ENCODE data around the gene CD3D.

Gene CD3D

GRCh38 chr11:118343981-118344515, 1.5 kb upstream of the CD3D start, which contains the start of gene CD3G:
Gene CD3G, plus strand, starts transcription at chr11:118344344. Its CDS starts 80 bp downstream, at chr11:118344424.
- no peak for DNase-seq (ENCODE audit: extremely low read depth, insufficient read length)
- H3K4me3 ChIP-seq (replicated peaks; ENCODE audit: low read depth, low read length), result no peak within 1 kb of the TSS
- no peaks in the 10 kb centered on the region; the same call in 1 of the 2 replicates for H3K27me3 ChIP-seq (replicated peaks; ENCODE audit: control insufficient read depth, insufficient read depth, low read length)
- no peaks in the 10 kb centered on the region for H3K36me3 ChIP-seq (ENCODE audit: control insufficient read depth, insufficient read depth, low read length)
- no peak for TF ChIP-seq CTCF (IDR thresholded peaks at IDR 0.05; ENCODE audit: insufficient read depth, low read length, poor library complexity, severe bottlenecking)

GRCh38 chr11:118343248-118343647, 743 bp upstream of the CD3D start:
- no peak overlapping the region for H3K4me3 ChIP-seq (replicated peaks; ENCODE audit: low read depth, low read length)
- no peaks in the 10 kb centered on the region; the same call in 1 of the 2 replicates for H3K27me3 ChIP-seq (replicated peaks; ENCODE audit: control insufficient read depth, insufficient read depth, low read length)
- DNase-seq (ENCODE audit: extremely low read depth, insufficient read length), result no peak
- no peaks in the 10 kb centered on the region for H3K36me3 ChIP-seq (ENCODE audit: control insufficient read depth, insufficient read depth, low read length)
- TF ChIP-seq CTCF (IDR thresholded peaks at IDR 0.05; ENCODE audit: insufficient read depth, low read length, poor library complexity, severe bottlenecking), result no peak

DNA sequence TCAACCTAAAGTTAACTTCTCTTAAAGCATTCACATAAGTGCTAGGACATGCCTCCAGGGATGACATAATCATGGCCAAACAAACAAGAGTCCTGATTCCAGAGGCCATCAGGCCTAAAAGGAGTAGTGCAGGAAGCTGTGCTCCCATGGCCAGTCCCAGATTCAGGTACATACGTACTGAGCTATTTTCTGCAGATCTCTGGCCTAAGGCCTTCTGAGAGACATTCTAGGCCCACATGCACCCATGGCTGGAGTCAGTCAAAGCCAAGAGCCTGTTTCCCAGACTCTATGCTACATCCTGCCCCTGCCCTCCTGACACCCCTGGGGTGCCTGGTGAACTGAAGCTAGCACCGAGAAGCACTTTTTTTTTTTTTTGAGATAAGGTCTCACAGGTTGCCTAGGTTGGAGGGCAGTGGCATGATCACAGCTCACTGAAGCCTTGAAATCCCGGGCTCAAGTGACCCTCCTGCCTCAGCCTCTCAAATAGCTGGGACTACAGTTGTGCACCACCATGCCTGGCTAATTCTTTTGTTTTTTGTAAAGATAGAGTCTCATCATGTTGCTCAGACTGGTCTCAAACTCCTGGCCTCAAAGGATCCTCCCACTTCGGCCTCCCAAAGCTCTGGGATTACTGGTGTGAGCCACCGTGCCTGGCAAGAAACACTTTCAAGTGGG, 553 bp downstream of the CD3D start:
- no peaks in the 10 kb centered on the region; the same call in 1 of the 2 replicates for H3K27me3 ChIP-seq (replicated peaks; ENCODE audit: control insufficient read depth, insufficient read depth, low read length)
- H3K36me3 ChIP-seq (ENCODE audit: control insufficient read depth, insufficient read depth, low read length), result no peaks in the 10 kb centered on the region
- no peak for DNase-seq (ENCODE audit: extremely low read depth, insufficient read length)
- no peak for TF ChIP-seq CTCF (IDR thresholded peaks at IDR 0.05; ENCODE audit: insufficient read depth, low read length, poor library complexity, severe bottlenecking)
- H3K4me3 ChIP-seq (replicated peaks; ENCODE audit: low read depth, low read length), result no peak overlapping the region

DNA sequence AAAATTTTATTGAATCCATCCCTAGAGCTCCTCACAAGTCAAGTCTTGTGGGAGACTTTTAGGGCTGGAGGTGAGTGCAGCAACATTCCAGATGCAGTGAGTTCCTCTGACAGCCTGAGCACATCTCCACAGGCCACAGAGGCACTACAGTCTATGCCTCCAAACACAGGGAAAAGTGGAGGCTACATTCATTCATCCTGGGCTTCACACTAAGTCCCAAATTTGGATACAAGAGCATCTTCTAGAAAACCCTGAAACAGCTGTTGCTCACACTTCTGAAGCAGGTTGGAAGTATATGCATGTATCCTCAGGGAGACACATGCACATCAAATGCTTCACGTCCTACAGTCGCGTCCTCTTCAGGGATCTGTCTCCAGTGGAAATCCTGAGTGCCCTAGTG, 1.2 kb downstream of the CD3D start:
- H3K36me3 ChIP-seq (ENCODE audit: control insufficient read depth, insufficient read depth, low read length), result no peaks in the 10 kb centered on the region
- DNase-seq (ENCODE audit: extremely low read depth, insufficient read length), result no peak
- no peaks in the 10 kb centered on the region; the same call in 1 of the 2 replicates for H3K27me3 ChIP-seq (replicated peaks; ENCODE audit: control insufficient read depth, insufficient read depth, low read length)
- TF ChIP-seq CTCF (IDR thresholded peaks at IDR 0.05; ENCODE audit: insufficient read depth, low read length, poor library complexity, severe bottlenecking), result no peak
- H3K4me3 ChIP-seq (replicated peaks; ENCODE audit: low read depth, low read length), result no peak overlapping the region

DNA sequence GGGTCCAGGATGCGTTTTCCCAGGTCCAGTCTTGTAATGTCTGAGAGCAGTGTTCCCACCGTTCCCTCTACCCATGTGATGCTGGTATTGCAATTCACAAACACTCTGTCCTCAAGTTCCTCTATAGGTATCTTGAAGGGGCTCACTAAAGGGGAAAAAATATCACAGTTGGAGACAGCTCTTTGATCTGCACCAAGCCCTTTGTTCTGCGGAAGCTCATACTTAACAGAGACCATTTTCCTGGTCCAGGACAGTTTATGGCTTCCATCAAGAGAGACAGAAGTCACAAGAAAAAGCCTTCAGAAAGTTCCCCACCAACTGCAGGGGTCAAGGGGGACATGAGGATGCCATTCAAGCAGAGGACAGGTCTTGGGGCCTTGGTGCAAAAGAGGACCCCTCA, 2.1 kb downstream of the CD3D start:
- no peaks in the 10 kb centered on the region for H3K36me3 ChIP-seq (ENCODE audit: control insufficient read depth, insufficient read depth, low read length)
- no peak overlapping the region for H3K4me3 ChIP-seq (replicated peaks; ENCODE audit: low read depth, low read length)
- TF ChIP-seq CTCF (IDR thresholded peaks at IDR 0.05; ENCODE audit: insufficient read depth, low read length, poor library complexity, severe bottlenecking), result no peak
- DNase-seq (ENCODE audit: extremely low read depth, insufficient read length), result no peak
- no peaks in the 10 kb centered on the region; the same call in 1 of the 2 replicates for H3K27me3 ChIP-seq (replicated peaks; ENCODE audit: control insufficient read depth, insufficient read depth, low read length)

Data from GM06990 (cell line).